WTC11 (cell line): ENCODE results near the gene MRPL52. TPM values are rescaled to one million over a fixed set of nuclear protein-coding genes. Genes with fewer than 3 reads are reported as not detected.
A peak's percentile ranks its signal among the peaks of the same experiment; 100 is the strongest.

Experiments used
- ATAC-seq: fragments of 200-7000 bp; cut with Tn5 transposase; 2 replicates; pipeline ENCODE4 v1.10.0; 2021; ENCODE audit warnings: mild to moderate bottlenecking, moderate library complexity
- CTCF ChIA-PET: fragments of 300-600 bp; sonication (Branson Sonifier 250); formaldehyde crosslinking; loops from one replicate; lab custom pipeline; 2021; ENCODE audit warnings: antibody characterized with exemption; lab: Charles Lee
- POLR2A ChIA-PET: fragments of 350-600 bp; sonication (Branson Sonifier 250); formaldehyde crosslinking; loops from one replicate; lab custom pipeline; 2021; ENCODE audit warnings: antibody characterized with exemption; lab: Charles Lee
- DNase-seq: peaks from one replicate; pipeline ENCODE4 v3.0.0; 2021; ENCODE audit warnings: low spot score
- H3K27ac Mint-ChIP-seq: 2 replicates; pipeline ENCODE4 v1.8.0; 2021; ENCODE audit warnings: mixed read lengths
- H3K27me3 Mint-ChIP-seq: 2 replicates; pipeline ENCODE4 v1.8.0; 2021; ENCODE audit warnings: low read depth, mild to moderate bottlenecking, moderate library complexity, mixed read lengths
- H3K36me3 Mint-ChIP-seq: 2 replicates; pipeline ENCODE4 v1.8.0; 2021; ENCODE audit warnings: mixed read lengths
- H3K4me1 Mint-ChIP-seq: 2 replicates; pipeline ENCODE4 v1.8.0; 2022; ENCODE audit warnings: mixed read lengths
- H3K4me3 Mint-ChIP-seq: 2 replicates; pipeline ENCODE4 v1.8.0; 2021; ENCODE audit warnings: mild to moderate bottlenecking, moderate library complexity, mixed read lengths
- H3K9me3 Mint-ChIP-seq: 2 replicates; pipeline ENCODE4 v1.8.0; 2021; ENCODE audit warnings: mixed read lengths
- ATF1 ChIP-seq: sonication (generic); formaldehyde crosslinking; IDR thresholded peaks from 2 replicates; pipeline ENCODE4 v1.8.1; 2023; ENCODE audit warnings: mild to moderate bottlenecking, moderate library complexity, missing genetic modification reagents
- ETV6 ChIP-seq: sonication (generic); formaldehyde crosslinking; IDR thresholded peaks from 2 replicates; pipeline ENCODE4 v1.8.1; 2022; ENCODE audit warnings: mild to moderate bottlenecking, missing genetic modification reagents
- FOXJ3 ChIP-seq: sonication (generic); formaldehyde crosslinking; IDR thresholded peaks from 2 replicates; pipeline ENCODE4 v1.9.0; 2021; ENCODE audit warnings: missing genetic modification reagents, mild to moderate bottlenecking, borderline replicate concordance
- FOXP1 ChIP-seq: sonication (generic); formaldehyde crosslinking; IDR thresholded peaks from 2 replicates; pipeline ENCODE4 v1.8.0; 2022; ENCODE audit warnings: missing genetic modification reagents, mild to moderate bottlenecking, moderate library complexity, borderline replicate concordance
- JAZF1 ChIP-seq: fragments of 250-450 bp; sonication (Bioruptor Pico); IDR thresholded peaks from 2 replicates; pipeline ENCODE4 v1.9.0; 2021; ENCODE audit warnings: moderate library complexity, mild to moderate bottlenecking, inconsistent platforms
- MXD4 ChIP-seq: fragments of 250-450 bp; sonication (Bioruptor Pico); IDR thresholded peaks from 2 replicates; pipeline ENCODE4 v1.8.0; 2021; ENCODE audit warnings: mild to moderate bottlenecking, moderate library complexity, borderline replicate concordance
- NFYB ChIP-seq: sonication (generic); formaldehyde crosslinking; conservative IDR thresholded peaks from 2 replicates; pipeline ENCODE4 v1.8.0; 2022; ENCODE audit warnings: low read depth, missing genetic modification reagents
- RELA ChIP-seq: sonication (generic); formaldehyde crosslinking; IDR thresholded peaks from 2 replicates; pipeline ENCODE4 v1.8.1; 2022; ENCODE audit warnings: missing genetic modification reagents, mild to moderate bottlenecking, borderline replicate concordance
- SP1 ChIP-seq: sonication (generic); formaldehyde crosslinking; conservative IDR thresholded peaks from 2 replicates; pipeline ENCODE4 v1.8.1; 2022; ENCODE audit warnings: missing genetic modification reagents
- STAT6 ChIP-seq: sonication (generic); formaldehyde crosslinking; conservative IDR thresholded peaks from 2 replicates; pipeline ENCODE4 v1.8.1; 2023; ENCODE audit warnings: mild to moderate bottlenecking, low read depth, missing genetic modification reagents, moderate library complexity
- TCF7 ChIP-seq: sonication (generic); formaldehyde crosslinking; IDR thresholded peaks from 2 replicates; pipeline ENCODE4 v1.8.0; 2022; ENCODE audit warnings: mild to moderate bottlenecking, low read depth, missing genetic modification reagents, moderate library complexity
- ZBTB21 ChIP-seq: sonication (generic); formaldehyde crosslinking; IDR thresholded peaks from 2 replicates; pipeline ENCODE4 v1.8.1; 2023; ENCODE audit warnings: mild to moderate bottlenecking, missing genetic modification reagents, borderline replicate concordance
- ZNF219 ChIP-seq: sonication (generic); formaldehyde crosslinking; IDR thresholded peaks from 2 replicates; pipeline ENCODE4 v1.8.0; 2023; ENCODE audit warnings: missing genetic modification reagents, mild to moderate bottlenecking, borderline replicate concordance
- ZNF423 ChIP-seq: fragments of 250-450 bp; sonication (Bioruptor Pico); IDR thresholded peaks from 2 replicates; pipeline ENCODE4 v2.1.2; 2022; ENCODE audit warnings: mild to moderate bottlenecking, moderate library complexity
- total RNA-seq: library from RNA; stranded (reverse); gene quantifications from 3 replicates; pipeline ENCODE4 v1.2.3, GENCODE V29; 2021
- TF ChIP-seq, protein P1 (sequence below): sonication (generic); formaldehyde crosslinking; IDR thresholded peaks from 2 replicates; pipeline ENCODE4 v1.8.1; 2023; ENCODE audit warnings: mild to moderate bottlenecking, missing genetic modification reagents
- TF ChIP-seq, protein P2 (sequence below): fragments of 250-450 bp; sonication (Bioruptor Pico); IDR thresholded peaks from 2 replicates; pipeline ENCODE4 v2.1.2; 2022; ENCODE audit warnings: mild to moderate bottlenecking, moderate library complexity
- TF ChIP-seq, protein P3 (sequence below): sonication (generic); formaldehyde crosslinking; IDR thresholded peaks from 2 replicates; pipeline ENCODE4 v1.8.1; 2022; ENCODE audit warnings: mild to moderate bottlenecking, moderate library complexity, missing genetic modification reagents

Gene MRPL52
- total RNA-seq, 1 experiment from 2014 or later, result 170 TPM

DNA sequence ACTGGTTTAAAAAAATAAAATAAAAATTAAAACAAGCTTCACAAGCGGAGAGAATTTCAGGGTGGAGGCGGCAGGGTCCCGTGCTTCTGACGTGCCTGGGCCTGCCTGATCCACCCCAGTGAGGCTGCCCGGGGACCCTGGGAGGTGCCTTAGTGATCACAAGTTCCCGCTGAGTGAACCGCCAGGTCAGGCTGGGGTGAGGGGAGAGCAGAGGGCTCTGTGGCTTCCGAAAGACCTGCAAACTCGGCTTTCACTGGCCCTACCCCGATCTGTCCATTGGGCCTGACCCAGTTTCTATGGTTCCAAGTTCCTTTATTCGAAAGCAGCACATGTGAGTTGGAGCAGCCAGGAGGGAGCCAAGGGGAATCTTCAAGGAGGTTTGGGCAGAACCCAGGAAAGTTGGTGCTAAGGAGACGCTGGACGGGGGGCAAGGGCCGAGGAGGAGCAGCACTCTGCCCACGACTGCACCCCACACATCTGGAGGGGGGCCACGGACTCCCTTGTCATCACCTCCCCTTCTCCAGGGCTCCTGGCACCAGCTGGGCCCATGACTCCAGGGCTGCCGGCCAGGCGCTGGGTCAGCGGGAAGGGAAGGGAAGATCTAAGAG, 19.6 kb downstream of the MRPL52 start:
- H3K27me3 Mint-ChIP-seq, result no peaks in the 10 kb centered on the region
- TF ChIP-seq, protein P1, sequence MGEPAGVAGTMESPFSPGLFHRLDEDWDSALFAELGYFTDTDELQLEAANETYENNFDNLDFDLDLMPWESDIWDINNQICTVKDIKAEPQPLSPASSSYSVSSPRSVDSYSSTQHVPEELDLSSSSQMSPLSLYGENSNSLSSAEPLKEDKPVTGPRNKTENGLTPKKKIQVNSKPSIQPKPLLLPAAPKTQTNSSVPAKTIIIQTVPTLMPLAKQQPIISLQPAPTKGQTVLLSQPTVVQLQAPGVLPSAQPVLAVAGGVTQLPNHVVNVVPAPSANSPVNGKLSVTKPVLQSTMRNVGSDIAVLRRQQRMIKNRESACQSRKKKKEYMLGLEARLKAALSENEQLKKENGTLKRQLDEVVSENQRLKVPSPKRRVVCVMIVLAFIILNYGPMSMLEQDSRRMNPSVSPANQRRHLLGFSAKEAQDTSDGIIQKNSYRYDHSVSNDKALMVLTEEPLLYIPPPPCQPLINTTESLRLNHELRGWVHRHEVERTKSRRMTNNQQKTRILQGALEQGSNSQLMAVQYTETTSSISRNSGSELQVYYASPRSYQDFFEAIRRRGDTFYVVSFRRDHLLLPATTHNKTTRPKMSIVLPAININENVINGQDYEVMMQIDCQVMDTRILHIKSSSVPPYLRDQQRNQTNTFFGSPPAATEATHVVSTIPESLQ (CRISPR knock-in tag), result no peak
- no peak for TF ChIP-seq TCF7
- TF ChIP-seq NFYB (CRISPR knock-in tag), result no peak
- no peak for TF ChIP-seq ATF1 (CRISPR knock-in tag)
- no peak for TF ChIP-seq ZBTB21 (CRISPR knock-in tag)
- no peak for TF ChIP-seq ZNF423 (CRISPR knock-in tag)
- TF ChIP-seq FOXP1 (CRISPR knock-in tag), result no peak
- no peak for TF ChIP-seq FOXJ3 (CRISPR knock-in tag)
- no peak for TF ChIP-seq STAT6 (CRISPR knock-in tag)
- TF ChIP-seq, protein P2, sequence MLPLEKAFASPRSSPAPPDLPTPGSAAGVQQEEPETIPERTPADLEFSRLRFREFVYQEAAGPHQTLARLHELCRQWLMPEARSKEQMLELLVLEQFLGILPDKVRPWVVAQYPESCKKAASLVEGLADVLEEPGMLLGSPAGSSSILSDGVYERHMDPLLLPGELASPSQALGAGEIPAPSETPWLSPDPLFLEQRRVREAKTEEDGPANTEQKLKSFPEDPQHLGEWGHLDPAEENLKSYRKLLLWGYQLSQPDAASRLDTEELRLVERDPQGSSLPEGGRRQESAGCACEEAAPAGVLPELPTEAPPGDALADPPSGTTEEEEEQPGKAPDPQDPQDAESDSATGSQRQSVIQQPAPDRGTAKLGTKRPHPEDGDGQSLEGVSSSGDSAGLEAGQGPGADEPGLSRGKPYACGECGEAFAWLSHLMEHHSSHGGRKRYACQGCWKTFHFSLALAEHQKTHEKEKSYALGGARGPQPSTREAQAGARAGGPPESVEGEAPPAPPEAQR (CRISPR knock-in tag), result no peak
- TF ChIP-seq ZNF219 (CRISPR knock-in tag), result no peak
- TF ChIP-seq SP1 (CRISPR knock-in tag), result no peak
- TF ChIP-seq, protein P3, sequence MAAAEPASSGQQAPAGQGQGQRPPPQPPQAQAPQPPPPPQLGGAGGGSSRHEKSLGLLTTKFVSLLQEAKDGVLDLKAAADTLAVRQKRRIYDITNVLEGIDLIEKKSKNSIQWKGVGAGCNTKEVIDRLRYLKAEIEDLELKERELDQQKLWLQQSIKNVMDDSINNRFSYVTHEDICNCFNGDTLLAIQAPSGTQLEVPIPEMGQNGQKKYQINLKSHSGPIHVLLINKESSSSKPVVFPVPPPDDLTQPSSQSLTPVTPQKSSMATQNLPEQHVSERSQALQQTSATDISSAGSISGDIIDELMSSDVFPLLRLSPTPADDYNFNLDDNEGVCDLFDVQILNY (CRISPR knock-in tag), result no peak
- TF ChIP-seq ETV6, result no peak
- no peak for TF ChIP-seq JAZF1 (CRISPR knock-in tag)
- TF ChIP-seq MXD4, result no peak
- no peak for TF ChIP-seq RELA (CRISPR knock-in tag)
- CTCF ChIA-PET, result interaction anchor here (0.5 to 10.1 kb wide), 10 partner anchors 13 to 292 kb away, joined by 3 to 280 read pairs (median 4); partner anchors contain the start of genes LRP10, MMP14 and MRPL52
- no peak overlapping the region for H3K4me3 Mint-ChIP-seq
- no peaks in the 10 kb centered on the region for H3K9me3 Mint-ChIP-seq
- POLR2A ChIA-PET, result interaction anchor here (1.4 to 2.4 kb wide), 5 partner anchors 10 to 26 kb away, joined by 3 to 10 read pairs (median 7); partner anchors contain the start of gene LRP10
- no peak for DNase-seq
- no peak for ATAC-seq
- 0 out of 2 replicates have a peak overlapping the region, but pooled peaks have one; percentile 57 for H3K27ac Mint-ChIP-seq
- H3K36me3 Mint-ChIP-seq, result peaks cover 18% of the 10 kb centered on the region
- peaks cover 25% of the 10 kb centered on the region for H3K4me1 Mint-ChIP-seq
